Measurements from ENCODE around the gene RAB3IP.
"Not testable (repeated sequence)": the region's sequence is repeated elsewhere in the genome, so short reads cannot be mapped to it uniquely, and the experiment has no call there.

RAB3IP gene

DNA sequence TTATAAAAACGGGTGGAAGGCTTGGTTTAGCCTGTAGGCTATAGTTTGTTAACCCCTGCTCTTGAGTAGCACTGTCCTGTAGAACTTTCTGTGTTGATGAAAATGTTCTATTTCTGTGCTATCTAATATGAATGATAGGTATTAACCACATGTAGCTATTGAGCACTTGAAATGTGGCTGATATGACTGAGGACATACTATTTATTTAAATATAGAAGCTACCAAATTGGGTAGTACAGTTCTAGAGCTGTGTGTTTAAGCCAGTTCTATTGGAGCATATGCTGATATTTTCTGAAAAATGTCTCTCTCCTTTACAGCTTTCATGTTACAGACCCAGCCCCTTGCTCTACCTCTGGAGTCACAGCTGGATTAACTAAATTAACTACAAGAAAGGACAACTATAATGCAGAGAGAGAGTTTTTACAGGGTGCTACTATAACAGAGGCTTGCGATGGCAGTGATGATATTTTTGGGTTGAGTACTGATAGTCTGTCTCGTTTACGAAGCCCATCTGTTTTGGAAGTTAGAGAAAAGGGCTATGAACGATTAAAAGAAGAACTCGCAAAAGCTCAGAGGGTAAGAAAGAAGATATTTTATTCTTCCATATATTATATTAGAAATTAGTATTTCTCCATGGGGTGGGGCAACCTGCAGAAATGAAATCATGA is 17.6 kb downstream of the RAB3IP start:
- no peak for DNase-seq (ENCODE audit: low read depth in 2 of 2)

- DNase-seq (ENCODE audit: low read depth in 2 of 2): no peak
Measured at GRCh38 chr12:69758105-69758504, 19.4 kb downstream of the RAB3IP start.

DNA sequence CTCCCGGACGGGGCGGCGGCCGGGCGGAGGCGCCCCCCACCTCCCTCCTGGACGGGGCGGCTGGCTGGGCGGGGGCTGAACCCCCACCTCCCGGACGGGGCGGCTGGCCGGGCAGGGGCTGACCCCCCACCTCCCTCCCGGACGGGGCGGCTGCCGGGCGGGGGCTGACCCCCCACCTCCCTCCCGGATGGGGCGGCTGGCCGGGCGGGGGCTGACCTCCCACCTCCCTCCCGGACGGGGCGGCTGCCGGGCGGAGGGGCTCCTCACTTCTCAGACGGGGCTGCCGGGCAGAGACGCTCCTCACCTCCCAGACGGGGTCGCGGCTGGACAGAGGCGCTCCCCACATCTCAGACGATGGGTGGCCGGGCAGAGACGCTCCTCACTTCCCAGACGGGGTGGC is 20.9 kb downstream of the RAB3IP start:
- not testable (repeated sequence) for DNase-seq (ENCODE audit: low read depth in 2 of 2)

GRCh38 chr12:69765515-69765914 is 26.9 kb downstream of the RAB3IP start:
- no peak for DNase-seq (ENCODE audit: low read depth in 2 of 2)

GRCh38 chr12:69766260-69766659 is 27.6 kb downstream of the RAB3IP start:
- no peak for DNase-seq (ENCODE audit: low read depth in 2 of 2)

- no peak for DNase-seq (ENCODE audit: low read depth in 2 of 2)
Measured at GRCh38 chr12:69779928-69780327, 41.3 kb downstream of the RAB3IP start.

GRCh38 chr12:69783365-69783764 is 44.7 kb downstream of the RAB3IP start:
- DNase-seq (ENCODE audit: low read depth in 2 of 2): no peak

GRCh38 chr12:69789351-69789750 is 50.7 kb downstream of the RAB3IP start:
- DNase-seq (ENCODE audit: low read depth in 2 of 2): no peak

GRCh38 chr12:69792533-69792932 is 53.9 kb downstream of the RAB3IP start:
- no peak for DNase-seq (ENCODE audit: low read depth in 2 of 2)

DNA sequence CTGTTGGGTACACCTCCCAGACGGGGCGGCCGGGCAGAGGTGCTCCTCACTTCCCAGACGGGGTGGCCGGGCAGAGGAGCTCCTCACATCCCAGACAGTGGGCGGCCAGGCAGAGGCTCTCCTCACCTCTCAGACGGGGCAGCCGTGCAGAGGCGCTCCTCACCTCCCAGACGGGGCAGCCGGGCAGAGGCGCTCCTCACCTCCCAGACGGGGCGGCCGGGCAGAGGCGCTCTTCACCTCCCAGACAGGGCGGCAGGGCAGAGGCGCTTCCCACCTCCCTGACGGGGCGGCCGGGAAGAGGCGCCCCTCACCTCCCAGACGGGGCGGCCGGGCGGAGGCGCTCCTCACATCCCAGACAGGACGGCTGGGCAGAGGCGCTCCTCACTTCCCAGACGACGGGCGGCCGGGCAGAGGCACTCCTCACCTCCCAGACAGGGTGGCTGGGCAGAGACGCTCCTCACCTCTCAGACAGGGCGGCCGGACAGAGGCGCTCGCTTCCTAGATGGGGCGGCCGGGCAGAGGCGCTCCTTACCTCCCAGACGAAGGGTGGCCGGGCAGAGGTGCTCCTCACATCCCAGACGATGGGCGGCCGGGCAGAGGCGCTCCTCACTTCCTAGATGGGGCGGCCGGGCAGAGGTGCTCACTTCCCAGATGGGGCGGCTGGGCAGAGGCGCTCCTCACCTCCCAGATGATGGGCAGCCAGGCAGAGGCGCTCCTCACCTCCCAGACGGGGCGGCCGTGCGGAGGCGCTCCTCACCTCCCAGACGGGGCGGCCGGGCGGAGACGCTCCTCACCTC is 68.6 kb downstream of the RAB3IP start:
- not testable (repeated sequence) for DNase-seq (ENCODE audit: low read depth in 2 of 2)

DNA sequence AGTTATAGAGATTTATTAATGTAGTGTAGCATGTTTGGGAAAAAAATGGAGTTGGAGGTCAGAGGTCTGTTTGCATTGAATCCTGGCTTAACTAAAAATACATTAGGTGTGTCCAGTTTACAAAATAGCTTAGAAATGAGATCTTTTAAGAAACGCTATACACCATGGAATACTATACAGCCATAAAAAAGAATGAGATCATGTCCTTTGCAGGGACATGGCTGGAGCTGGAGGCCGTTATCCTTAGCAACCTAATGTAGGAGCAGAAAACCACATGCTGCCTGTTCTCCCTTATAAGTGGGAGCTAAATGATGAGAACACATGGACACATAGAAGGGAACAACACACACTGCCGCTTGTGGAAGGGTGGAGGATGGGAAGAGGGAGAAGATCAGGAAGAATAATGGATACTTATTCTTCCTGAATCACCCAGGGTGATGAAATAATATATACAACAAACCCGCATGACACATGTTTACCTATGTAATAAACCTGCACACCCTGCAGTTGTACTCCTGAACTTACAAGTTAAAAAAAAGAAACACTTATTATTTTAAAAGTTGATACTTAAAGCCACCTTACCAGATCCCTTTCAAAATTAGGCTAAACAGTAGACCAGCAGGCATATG is 72.3 kb downstream of the RAB3IP start:
- no peak for DNase-seq (ENCODE audit: low read depth in 2 of 2)

- DNase-seq (ENCODE audit: low read depth in 2 of 2): no peak
Measured at GRCh38 chr12:69816082-69816481, 77.4 kb downstream of the RAB3IP start.

- no peak for DNase-seq (ENCODE audit: low read depth in 2 of 2)
Measured at GRCh38 chr12:69821032-69821455, 82.4 kb downstream of the RAB3IP start.

- DNase-seq (ENCODE audit: low read depth in 2 of 2): no peak
Measured at GRCh38 chr12:69821456-69822159, 82.9 kb downstream of the RAB3IP start.

- DNase-seq (ENCODE audit: low read depth in 2 of 2): no peak
Measured at GRCh38 chr12:69822201-69822860, 83.7 kb downstream of the RAB3IP start.

DNA sequence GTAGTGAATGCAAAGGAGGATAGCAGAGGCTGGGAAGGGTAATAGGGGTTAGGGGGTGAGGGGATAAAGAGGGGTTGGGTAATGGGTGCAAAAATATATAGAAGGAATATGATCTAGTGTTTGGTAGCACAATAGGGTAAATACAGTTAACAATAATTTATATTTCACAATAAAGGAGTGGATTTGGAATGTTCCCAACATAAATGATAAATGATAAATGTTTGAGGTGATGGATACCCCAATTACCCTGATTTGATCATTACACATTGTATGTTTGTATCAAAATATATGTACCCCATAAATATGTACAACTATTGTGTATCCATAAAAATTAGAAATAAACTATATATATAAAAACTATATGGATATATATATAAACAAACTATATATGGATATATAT is 85.4 kb downstream of the RAB3IP start:
- no peak for DNase-seq (ENCODE audit: low read depth in 2 of 2)

GRCh38 chr12:69824966-69825560 is 86.4 kb downstream of the RAB3IP start, which contains the start of gene MYRFL:
TSS of gene MYRFL (plus strand) at chr12:69825227. CDS start at chr12:69825518, 291 bp downstream.
- DNase-seq (ENCODE audit: low read depth in 2 of 2): no peak

- no peak for DNase-seq (ENCODE audit: low read depth in 2 of 2)
Measured at GRCh38 chr12:69828897-69829296, 90.2 kb downstream of the RAB3IP start.

- no peak for DNase-seq (ENCODE audit: low read depth in 2 of 2)
Measured at GRCh38 chr12:69833696-69834095, 95.0 kb downstream of the RAB3IP start.

- no peak for DNase-seq (ENCODE audit: low read depth in 2 of 2)
Measured at GRCh38 chr12:69834147-69834546, 95.5 kb downstream of the RAB3IP start.

DNA sequence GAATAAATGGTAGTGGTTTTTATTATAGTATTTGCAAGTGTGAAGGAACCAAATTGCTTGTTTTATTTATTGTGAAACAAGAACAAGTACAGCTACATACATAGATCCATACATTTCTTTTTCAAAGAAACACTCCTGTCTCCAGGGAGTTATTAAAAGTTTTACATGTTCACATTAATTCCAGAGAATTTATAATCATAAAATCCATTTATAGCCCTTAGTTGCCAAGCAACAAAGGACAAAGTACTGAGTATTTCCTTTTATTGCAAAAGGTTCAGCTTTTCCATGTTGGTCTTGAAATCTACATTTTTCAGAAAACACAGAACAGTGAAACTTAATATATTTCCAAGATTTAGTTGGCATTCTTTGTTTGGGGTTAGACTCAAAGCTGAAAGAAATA is 95.9 kb downstream of the RAB3IP start:
- DNase-seq (ENCODE audit: low read depth in 2 of 2): no peak
